Vagina (tissue), 2 donors: ENCODE measurements around the gene XIRP2.

ENCODE experiments used
- POLR2A ChIP-seq, 2 donors: fragments of 450-650 bp; IDR thresholded peaks; one replicate each; pipeline ENCODE4 v1.6.1; 2017; ENCODE audit warnings: antibody characterized with exemption in 2 of 2, mild to moderate bottlenecking in 2 of 2, moderate library complexity in 2 of 2
- POLR2AphosphoS5 ChIP-seq, 2 donors: sonication (generic); formaldehyde crosslinking; IDR thresholded peaks; one replicate each; pipeline ENCODE4 v1.9.0; 2017; ENCODE audit warnings: antibody characterized with exemption in 2 of 2, mild to moderate bottlenecking in 2 of 2, low read depth in 1 of 2; ENCODE audit not compliant: insufficient read depth in 1 of 2
- TF ChIP-seq, protein P1 (sequence below), 3 experiments: fragments of 450-650 bp in 2 of 3; fragments of 200-600 bp in 1 of 3; sonication (generic) in 1 of 3; IDR thresholded peaks; one replicate each; pipeline ENCODE4 v1.5.1; 2017 to 2019; ENCODE audit warnings: antibody characterized with exemption in 3 of 3, mild to moderate bottlenecking in 2 of 3, moderate library complexity in 2 of 3

DNA sequence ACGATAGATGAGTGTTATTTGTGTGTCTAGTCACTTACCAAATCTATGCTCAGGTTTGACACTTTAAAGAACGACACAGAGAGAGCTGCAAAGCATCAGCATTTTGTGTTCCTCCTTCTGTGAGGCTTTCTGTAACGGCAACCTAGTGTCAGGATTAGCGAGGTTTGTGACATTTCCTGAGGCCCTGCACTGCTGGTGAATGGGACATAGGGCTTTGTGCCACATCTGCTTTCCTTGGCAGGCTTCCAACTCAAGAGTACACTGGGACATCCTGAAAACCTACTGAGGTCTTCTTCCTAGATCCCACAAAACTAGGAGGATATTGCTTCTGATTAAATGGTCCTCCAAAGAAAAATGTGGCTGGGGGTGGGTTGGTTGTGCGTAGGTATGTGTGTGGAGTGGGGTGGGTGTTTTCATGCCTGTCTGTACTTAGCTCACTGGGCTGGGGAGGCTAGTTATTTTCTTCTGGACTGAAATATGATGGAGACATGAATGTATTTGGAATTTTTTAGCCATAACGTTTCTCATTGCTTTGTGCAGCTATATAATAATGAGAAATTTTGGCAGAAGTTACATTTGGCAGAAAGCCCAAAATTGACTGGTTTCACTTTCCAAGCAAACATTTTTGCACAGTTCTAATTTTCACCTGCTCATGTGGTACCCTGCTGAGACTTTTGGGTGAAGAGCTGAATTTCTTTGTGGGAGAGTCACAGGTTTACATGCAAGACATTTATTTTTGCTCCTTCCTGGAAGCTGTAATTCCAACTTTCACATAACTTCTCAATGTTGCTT lies 308.4 kb downstream of the XIRP2 start:
- TF ChIP-seq, protein P1, sequence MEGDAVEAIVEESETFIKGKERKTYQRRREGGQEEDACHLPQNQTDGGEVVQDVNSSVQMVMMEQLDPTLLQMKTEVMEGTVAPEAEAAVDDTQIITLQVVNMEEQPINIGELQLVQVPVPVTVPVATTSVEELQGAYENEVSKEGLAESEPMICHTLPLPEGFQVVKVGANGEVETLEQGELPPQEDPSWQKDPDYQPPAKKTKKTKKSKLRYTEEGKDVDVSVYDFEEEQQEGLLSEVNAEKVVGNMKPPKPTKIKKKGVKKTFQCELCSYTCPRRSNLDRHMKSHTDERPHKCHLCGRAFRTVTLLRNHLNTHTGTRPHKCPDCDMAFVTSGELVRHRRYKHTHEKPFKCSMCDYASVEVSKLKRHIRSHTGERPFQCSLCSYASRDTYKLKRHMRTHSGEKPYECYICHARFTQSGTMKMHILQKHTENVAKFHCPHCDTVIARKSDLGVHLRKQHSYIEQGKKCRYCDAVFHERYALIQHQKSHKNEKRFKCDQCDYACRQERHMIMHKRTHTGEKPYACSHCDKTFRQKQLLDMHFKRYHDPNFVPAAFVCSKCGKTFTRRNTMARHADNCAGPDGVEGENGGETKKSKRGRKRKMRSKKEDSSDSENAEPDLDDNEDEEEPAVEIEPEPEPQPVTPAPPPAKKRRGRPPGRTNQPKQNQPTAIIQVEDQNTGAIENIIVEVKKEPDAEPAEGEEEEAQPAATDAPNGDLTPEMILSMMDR (IDR thresholded peaks at IDR 0.05) = no peak
- TF ChIP-seq POLR2A (IDR thresholded peaks at IDR 0.05) = no peak
- TF ChIP-seq POLR2AphosphoS5 (IDR thresholded peaks at IDR 0.05; ENCODE audit: insufficient read depth in 1 of 2, low read depth in 1 of 2) = no peak
